GM23338 (cell line): ENCODE measurements around the gene LFNG.

Experiments
- CTCF ChIP-seq, 2 experiments: fragments of 200-600 bp in 1 of 2; sonication (generic) in 1 of 2; conservative IDR thresholded peaks; 2 replicates each; pipeline versions ENCODE4 v1.5.1 to v1.6.1; 2016 to 2017; ENCODE audit warnings: antibody characterized with exemption in 2 of 2, low read depth in 2 of 2, mild to moderate bottlenecking in 2 of 2, moderate library complexity in 1 of 2
- EZH2 ChIP-seq: fragments of 200-600 bp; sonication (generic); IDR thresholded peaks from one replicate; pipeline ENCODE4 v1.8.0; 2017; ENCODE audit warnings: antibody characterized with exemption, mild to moderate bottlenecking, low read depth; ENCODE audit not compliant: unreplicated experiment
- POLR2AphosphoS5 ChIP-seq: IDR thresholded peaks from 2 replicates; pipeline ENCODE4 v1.6.1; 2016; ENCODE audit warnings: antibody characterized with exemption, low read depth
- TF ChIP-seq, protein P1 (sequence below): fragments of 250-450 bp; sonication (Bioruptor Pico); IDR thresholded peaks from 2 replicates; pipeline ENCODE4 v1.5.0; 2020; ENCODE audit warnings: mild to moderate bottlenecking, moderate library complexity

- TF ChIP-seq, protein P1, sequence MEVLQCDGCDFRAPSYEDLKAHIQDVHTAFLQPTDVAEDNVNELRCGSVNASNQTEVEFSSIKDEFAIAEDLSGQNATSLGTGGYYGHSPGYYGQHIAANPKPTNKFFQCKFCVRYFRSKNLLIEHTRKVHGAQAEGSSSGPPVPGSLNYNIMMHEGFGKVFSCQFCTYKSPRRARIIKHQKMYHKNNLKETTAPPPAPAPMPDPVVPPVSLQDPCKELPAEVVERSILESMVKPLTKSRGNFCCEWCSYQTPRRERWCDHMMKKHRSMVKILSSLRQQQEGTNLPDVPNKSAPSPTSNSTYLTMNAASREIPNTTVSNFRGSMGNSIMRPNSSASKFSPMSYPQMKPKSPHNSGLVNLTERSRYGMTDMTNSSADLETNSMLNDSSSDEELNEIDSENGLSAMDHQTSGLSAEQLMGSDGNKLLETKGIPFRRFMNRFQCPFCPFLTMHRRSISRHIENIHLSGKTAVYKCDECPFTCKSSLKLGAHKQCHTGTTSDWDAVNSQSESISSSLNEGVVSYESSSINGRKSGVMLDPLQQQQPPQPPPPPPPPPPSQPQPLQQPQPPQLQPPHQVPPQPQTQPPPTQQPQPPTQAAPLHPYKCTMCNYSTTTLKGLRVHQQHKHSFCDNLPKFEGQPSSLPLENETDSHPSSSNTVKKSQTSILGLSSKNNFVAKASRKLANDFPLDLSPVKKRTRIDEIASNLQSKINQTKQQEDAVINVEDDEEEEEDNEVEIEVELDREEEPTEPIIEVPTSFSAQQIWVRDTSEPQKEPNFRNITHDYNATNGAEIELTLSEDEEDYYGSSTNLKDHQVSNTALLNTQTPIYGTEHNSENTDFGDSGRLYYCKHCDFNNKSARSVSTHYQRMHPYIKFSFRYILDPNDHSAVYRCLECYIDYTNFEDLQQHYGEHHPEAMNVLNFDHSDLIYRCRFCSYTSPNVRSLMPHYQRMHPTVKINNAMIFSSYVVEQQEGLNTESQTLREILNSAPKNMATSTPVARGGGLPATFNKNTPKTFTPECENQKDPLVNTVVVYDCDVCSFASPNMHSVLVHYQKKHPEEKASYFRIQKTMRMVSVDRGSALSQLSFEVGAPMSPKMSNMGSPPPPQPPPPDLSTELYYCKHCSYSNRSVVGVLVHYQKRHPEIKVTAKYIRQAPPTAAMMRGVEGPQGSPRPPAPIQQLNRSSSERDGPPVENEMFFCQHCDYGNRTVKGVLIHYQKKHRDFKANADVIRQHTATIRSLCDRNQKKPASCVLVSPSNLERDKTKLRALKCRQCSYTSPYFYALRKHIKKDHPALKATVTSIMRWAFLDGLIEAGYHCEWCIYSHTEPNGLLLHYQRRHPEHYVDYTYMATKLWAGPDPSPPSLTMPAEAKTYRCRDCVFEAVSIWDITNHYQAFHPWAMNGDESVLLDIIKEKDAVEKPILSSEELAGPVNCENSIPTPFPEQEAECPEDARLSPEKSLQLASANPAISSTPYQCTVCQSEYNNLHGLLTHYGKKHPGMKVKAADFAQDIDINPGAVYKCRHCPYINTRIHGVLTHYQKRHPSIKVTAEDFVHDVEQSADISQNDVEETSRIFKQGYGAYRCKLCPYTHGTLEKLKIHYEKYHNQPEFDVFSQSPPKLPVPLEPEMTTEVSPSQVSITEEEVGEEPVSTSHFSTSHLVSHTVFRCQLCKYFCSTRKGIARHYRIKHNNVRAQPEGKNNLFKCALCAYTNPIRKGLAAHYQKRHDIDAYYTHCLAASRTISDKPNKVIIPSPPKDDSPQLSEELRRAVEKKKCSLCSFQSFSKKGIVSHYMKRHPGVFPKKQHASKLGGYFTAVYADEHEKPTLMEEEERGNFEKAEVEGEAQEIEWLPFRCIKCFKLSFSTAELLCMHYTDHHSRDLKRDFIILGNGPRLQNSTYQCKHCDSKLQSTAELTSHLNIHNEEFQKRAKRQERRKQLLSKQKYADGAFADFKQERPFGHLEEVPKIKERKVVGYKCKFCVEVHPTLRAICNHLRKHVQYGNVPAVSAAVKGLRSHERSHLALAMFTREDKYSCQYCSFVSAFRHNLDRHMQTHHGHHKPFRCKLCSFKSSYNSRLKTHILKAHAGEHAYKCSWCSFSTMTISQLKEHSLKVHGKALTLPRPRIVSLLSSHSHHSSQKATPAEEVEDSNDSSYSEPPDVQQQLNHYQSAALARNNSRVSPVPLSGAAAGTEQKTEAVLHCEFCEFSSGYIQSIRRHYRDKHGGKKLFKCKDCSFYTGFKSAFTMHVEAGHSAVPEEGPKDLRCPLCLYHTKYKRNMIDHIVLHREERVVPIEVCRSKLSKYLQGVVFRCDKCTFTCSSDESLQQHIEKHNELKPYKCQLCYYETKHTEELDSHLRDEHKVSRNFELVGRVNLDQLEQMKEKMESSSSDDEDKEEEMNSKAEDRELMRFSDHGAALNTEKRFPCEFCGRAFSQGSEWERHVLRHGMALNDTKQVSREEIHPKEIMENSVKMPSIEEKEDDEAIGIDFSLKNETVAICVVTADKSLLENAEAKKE (CRISPR knock-in tag): no peak
- TF ChIP-seq CTCF (conservative IDR thresholded peaks at IDR 0.05; ENCODE audit: low read depth in 2 of 2): no peak
- no peak for TF ChIP-seq EZH2
- TF ChIP-seq POLR2AphosphoS5: no peak
Observed at GRCh38 chr7:2484868-2485267, 34.7 kb upstream of the LFNG start.
